HUES6 (cell line): ENCODE results near the gene SFXN4.
"Not testable (repeated sequence)": the region's sequence is repeated elsewhere in the genome, so short reads cannot be mapped to it uniquely, and the experiment has no call there.

Experiments used
- H3K27ac ChIP-seq: 2 replicates; pipeline ENCODE4 v1.7.0; 2013; ENCODE audit warnings: low read depth, mild to moderate bottlenecking, low read length, inconsistent platforms
- H3K27me3 ChIP-seq: 2 replicates; pipeline ENCODE4 v1.6.1; 2013; ENCODE audit warnings: low read length; ENCODE audit not compliant: control insufficient read depth, insufficient read depth
- H3K36me3 ChIP-seq: 2 replicates; pipeline ENCODE4 v1.6.1; 2013; ENCODE audit warnings: low read length; ENCODE audit not compliant: control insufficient read depth, insufficient read depth
- H3K4me1 ChIP-seq: 2 replicates; pipeline ENCODE4 v1.6.1; 2013; ENCODE audit warnings: low read length; ENCODE audit not compliant: control insufficient read depth, insufficient read depth
- H3K4me3 ChIP-seq: 2 replicates; pipeline ENCODE4 v1.5.1; 2013; ENCODE audit warnings: low read depth, low read length
- H3K9ac ChIP-seq: one replicate; pipeline ENCODE4 v1.6.1; 2013; ENCODE audit warnings: mild to moderate bottlenecking, low read length
- H3K9me3 ChIP-seq: 2 replicates; pipeline ENCODE4 v1.6.1; 2013; ENCODE audit warnings: low read depth, low read length; ENCODE audit not compliant: control insufficient read depth, insufficient read depth

Gene SFXN4

GRCh38 chr10:119138346-119139306 is 26.9 kb downstream of the SFXN4 start:
- H3K9me3 ChIP-seq, result no peaks in the 10 kb centered on the region
- no peaks in the 10 kb centered on the region for H3K27me3 ChIP-seq
- H3K27ac ChIP-seq, result no peak overlapping the region
- no peaks in the 10 kb centered on the region for H3K4me1 ChIP-seq
- H3K9ac ChIP-seq, result no peak overlapping the region
- no peak overlapping the region for H3K4me3 ChIP-seq
- H3K36me3 ChIP-seq, result peaks cover 9% of the 10 kb centered on the region

- H3K36me3 ChIP-seq, result peaks cover 17% of the 10 kb centered on the region
- not testable (repeated sequence) for H3K4me1 ChIP-seq, H3K4me3 ChIP-seq, H3K9ac ChIP-seq, H3K9me3 ChIP-seq, H3K27me3 ChIP-seq, H3K27ac ChIP-seq
These were observed 27.6 kb downstream of the SFXN4 start for GRCh38 chr10:119137878-119138277.

GRCh38 chr10:119136084-119136483 is 29.4 kb downstream of the SFXN4 start:
- no peak overlapping the region for H3K9ac ChIP-seq
- H3K27ac ChIP-seq, result no peak overlapping the region

GRCh38 chr10:119135513-119135881 is 30.0 kb downstream of the SFXN4 start:
- Histone ChIP-seq H3K4me1 (no peaks in the 10 kb centered on the region), H3K9ac (no peak overlapping the region), H3K27me3 (no peaks in the 10 kb centered on the region), H3K27ac (no peak overlapping the region), H3K9me3 (no peaks in the 10 kb centered on the region), H3K4me3 (no peak overlapping the region), H3K36me3 (peaks cover 38% of the 10 kb centered on the region)

More at GRCh38 chr10:119136084-119136483, 29.4 kb downstream of the SFXN4 start:
- no peaks in the 10 kb centered on the region for H3K4me1 ChIP-seq
- H3K36me3 ChIP-seq, result peaks cover 33% of the 10 kb centered on the region
- H3K9me3 ChIP-seq, result no peaks in the 10 kb centered on the region
- H3K27me3 ChIP-seq, result no peaks in the 10 kb centered on the region
- H3K4me3 ChIP-seq, result no peak overlapping the region

GRCh38 chr10:119133949-119134348 is 31.6 kb downstream of the SFXN4 start:
- Histone ChIP-seq H3K4me1 (no peaks in the 10 kb centered on the region), H3K27ac (no peak overlapping the region), H3K9ac (no peak overlapping the region), H3K4me3 (no peak overlapping the region), H3K9me3 (no peaks in the 10 kb centered on the region), H3K36me3 (peaks cover 54% of the 10 kb centered on the region), H3K27me3 (no peaks in the 10 kb centered on the region)

- H3K36me3 ChIP-seq, result peaks cover 63% of the 10 kb centered on the region
- no peaks in the 10 kb centered on the region for H3K27me3 ChIP-seq
- H3K27ac ChIP-seq, result no peak overlapping the region
- no peak overlapping the region for H3K9ac ChIP-seq
- H3K4me3 ChIP-seq, result no peak overlapping the region
- H3K4me1 ChIP-seq, result no peaks in the 10 kb centered on the region
- H3K9me3 ChIP-seq, result no peaks in the 10 kb centered on the region
These were observed 32.8 kb downstream of the SFXN4 start for GRCh38 chr10:119132521-119133345.

- 0 out of 2 replicates have a peak overlapping the region, but pooled peaks have one; percentile 33 for H3K27ac ChIP-seq
- H3K9ac ChIP-seq, result no peak overlapping the region
- peaks cover 65% of the 10 kb centered on the region for H3K36me3 ChIP-seq
- H3K4me1 ChIP-seq, result no peaks in the 10 kb centered on the region
- no peaks in the 10 kb centered on the region for H3K9me3 ChIP-seq
- no peak overlapping the region for H3K4me3 ChIP-seq
- H3K27me3 ChIP-seq, result no peaks in the 10 kb centered on the region
These were observed 33.8 kb downstream of the SFXN4 start for GRCh38 chr10:119131512-119132240.

GRCh38 chr10:119129721-119130120 is 35.8 kb downstream of the SFXN4 start:
- Histone ChIP-seq H3K9me3 (no peaks in the 10 kb centered on the region), H3K4me1 (no peaks in the 10 kb centered on the region), H3K36me3 (peaks cover 74% of the 10 kb centered on the region), H3K4me3 (no peak overlapping the region), H3K27me3 (no peaks in the 10 kb centered on the region), H3K9ac (no peak overlapping the region), H3K27ac (no peak overlapping the region)

- H3K4me1 ChIP-seq, result no peaks in the 10 kb centered on the region
- no peak overlapping the region for H3K27ac ChIP-seq
- H3K4me3 ChIP-seq, result no peak overlapping the region
- no peaks in the 10 kb centered on the region for H3K27me3 ChIP-seq
- peaks cover 78% of the 10 kb centered on the region for H3K36me3 ChIP-seq
- no peaks in the 10 kb centered on the region for H3K9me3 ChIP-seq
- H3K9ac ChIP-seq, result no peak overlapping the region
These were observed 39.6 kb downstream of the SFXN4 start for GRCh38 chr10:119125942-119126341.

- H3K4me3 ChIP-seq, result no peak overlapping the region
These were observed 44.6 kb downstream of the SFXN4 start for GRCh38 chr10:119120875-119121274.

More at GRCh38 chr10:119120875-119121274, 44.6 kb downstream of the SFXN4 start:
- Histone ChIP-seq H3K9ac (no peak overlapping the region), H3K36me3 (peaks cover 87% of the 10 kb centered on the region), H3K27me3 (no peaks in the 10 kb centered on the region), H3K4me1 (no peaks in the 10 kb centered on the region), H3K27ac (no peak overlapping the region), H3K9me3 (no peaks in the 10 kb centered on the region)
